ENCODE results near the gene PGS1. TPM values are rescaled to one million over a fixed set of nuclear protein-coding genes. Genes with fewer than 3 reads are reported as not detected.

The PGS1 gene
- total and polyA plus RNA-seq, 2 of the 8 experiments (the other 6 are each of a cell fraction or from before 2014, with no cell fraction given), result 46.7 to 60.0 TPM

DNA sequence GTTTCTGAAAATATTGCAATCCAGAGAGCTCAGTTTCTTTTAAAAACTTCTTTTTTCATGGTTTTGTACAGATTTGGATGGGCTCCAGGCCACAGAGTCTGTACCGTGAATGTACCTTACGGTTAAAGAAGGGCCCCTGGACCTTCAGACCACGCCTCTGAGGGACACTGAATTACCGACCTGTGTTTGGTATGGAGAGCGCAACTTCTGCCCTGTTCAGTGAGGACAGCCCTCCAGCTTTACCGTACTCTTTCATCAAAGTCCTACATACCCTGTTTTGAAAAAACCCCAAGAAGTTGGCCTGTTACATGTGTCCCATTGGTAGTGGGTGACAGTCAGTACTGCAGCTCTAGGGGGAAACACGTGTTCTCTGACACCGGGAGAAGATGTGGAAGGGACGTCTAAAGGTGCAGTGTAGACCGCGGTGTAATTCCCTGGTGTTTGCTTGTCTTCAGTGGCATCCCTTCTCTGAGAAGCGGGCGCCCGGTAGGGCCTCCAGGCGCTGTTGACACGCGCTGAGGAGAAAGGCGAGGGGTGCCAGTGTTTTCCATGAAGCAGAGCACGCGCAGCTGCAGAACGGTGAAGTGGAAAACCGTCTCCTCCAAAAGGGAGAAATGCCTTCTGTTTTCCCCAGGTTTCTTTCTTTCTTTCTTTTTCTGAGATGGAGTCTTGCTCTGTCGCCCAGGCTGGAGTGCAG lies 6.2 kb downstream of the PGS1 start:
- no peak for FAIRE-seq
- TF ChIP-seq BACH1 (IDR thresholded peaks at IDR 0.05; ENCODE audit: low read length), result no peak
- no peak for TF ChIP-seq EGR1 (IDR thresholded peaks at IDR 0.05; ENCODE audit: borderline replicate concordance, low read depth, low read length)
- TF ChIP-seq, protein P1, sequence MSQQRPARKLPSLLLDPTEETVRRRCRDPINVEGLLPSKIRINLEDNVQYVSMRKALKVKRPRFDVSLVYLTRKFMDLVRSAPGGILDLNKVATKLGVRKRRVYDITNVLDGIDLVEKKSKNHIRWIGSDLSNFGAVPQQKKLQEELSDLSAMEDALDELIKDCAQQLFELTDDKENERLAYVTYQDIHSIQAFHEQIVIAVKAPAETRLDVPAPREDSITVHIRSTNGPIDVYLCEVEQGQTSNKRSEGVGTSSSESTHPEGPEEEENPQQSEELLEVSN (IDR thresholded peaks at IDR 0.05), result no peak
- TF ChIP-seq EP300 (IDR thresholded peaks at IDR 0.05; ENCODE audit: borderline replicate concordance in 1 of 2, low read depth in 2 of 2, low read length in 2 of 2), result no peak
- TF ChIP-seq RFX5 (IDR thresholded peaks at IDR 0.05; ENCODE audit: borderline replicate concordance, low read depth, low read length), result no peak
- TF ChIP-seq TAF1 (IDR thresholded peaks at IDR 0.05; ENCODE audit: low read depth, low read length), result no peak
- no peak for TF ChIP-seq KDM5A (IDR thresholded peaks at IDR 0.05; ENCODE audit: low read length)
- TF ChIP-seq RBBP5 (IDR thresholded peaks at IDR 0.05; ENCODE audit: borderline replicate concordance, low read depth, low read length), result no peak
- TF ChIP-seq SP1 (IDR thresholded peaks at IDR 0.05; ENCODE audit: low read depth, low read length), result no peak
- no peak for TF ChIP-seq TEAD4 (IDR thresholded peaks at IDR 0.05; ENCODE audit: low read depth, low read length)
- TF ChIP-seq HDAC2 (IDR thresholded peaks at IDR 0.05; ENCODE audit: borderline replicate concordance in 1 of 2, low read depth in 2 of 2, low read length in 2 of 2), result no peak
- TF ChIP-seq FOSL1 (IDR thresholded peaks at IDR 0.05; ENCODE audit: insufficient read depth, low read depth, low read length), result no peak

More for the DNA sequence above, 6.2 kb downstream of the PGS1 start:
- no peak overlapping the region for H3K4ac ChIP-seq (replicated peaks; ENCODE audit: insufficient read length, low read depth, low read length)
- H2BK120ac ChIP-seq (replicated peaks; ENCODE audit: low read depth, low read length), result no peak overlapping the region
- H3K9me3 ChIP-seq (ENCODE audit: insufficient read depth in 2 of 2, low read depth in 1 of 2, low read length in 1 of 2), result no peaks in the 10 kb centered on the region
- H3K4me1 ChIP-seq (replicated peaks in 1 of 4; ENCODE audit: control insufficient read depth in 3 of 4, insufficient read depth in 4 of 4, low read length in 3 of 4), result peaks cover 9 to 23% (median 19%) of the 10 kb centered on the region in 4 experiments
- H3K56ac ChIP-seq (replicated peaks; ENCODE audit: insufficient read length, low read depth, low read length), result no peak overlapping the region
- no peak overlapping the region for H2BK15ac ChIP-seq (ENCODE audit: low read length)
- peaks cover 13 to 41% of the 10 kb centered on the region in 2 experiments for H4K20me1 ChIP-seq (replicated peaks in 1 of 2; ENCODE audit: control insufficient read depth in 1 of 2, insufficient read depth in 2 of 2, low read length in 2 of 2)
- ChIA-PET POLR2A (ENCODE audit: partially characterized antibody) (interaction anchor here (1.1 to 2.1 kb wide), 2 partner anchors 9 to 27 kb away, joined by 3 to 5 read pairs; no protein-coding TSS in a partner anchor), CTCF (ENCODE audit: partially characterized antibody) (interaction anchor here (0.6 to 1.0 kb wide), 2 partner anchors 28 to 1847 kb away, joined by 3 to 7 read pairs; no protein-coding TSS in a partner anchor)
- H4K91ac ChIP-seq (replicated peaks; ENCODE audit: insufficient read length, low read length), result no peak overlapping the region
- no peak overlapping the region for H3K4me2 ChIP-seq (ENCODE audit: insufficient read depth in 1 of 2, low read depth in 2 of 2, low read length in 2 of 2)
- H2BK12ac ChIP-seq (ENCODE audit: low read depth, low read length), result no peak overlapping the region
- H3K27me3 ChIP-seq (replicated peaks in 1 of 4; ENCODE audit: control insufficient read depth in 3 of 4, extremely low read depth in 1 of 4, insufficient read depth in 3 of 4, low read length in 3 of 4), result no peaks in the 10 kb centered on the region
- peaks cover 68 to 98% of the 10 kb centered on the region in 2 experiments for H3K79me2 ChIP-seq (ENCODE audit: control insufficient read depth in 1 of 2, insufficient read depth in 2 of 2, low read length in 2 of 2)
- no peak for DNase-seq (ENCODE audit: low read depth in 1 of 2, low spot score in 2 of 2)
- H2AK5ac ChIP-seq (ENCODE audit: low read depth, low read length), result no peak overlapping the region
- H4K5ac ChIP-seq (ENCODE audit: insufficient read length, low read depth, low read length), result no peak overlapping the region
- no peak overlapping the region for H3K18ac ChIP-seq (ENCODE audit: extremely low read depth, low read length)
- H4K8ac ChIP-seq (ENCODE audit: extremely low read depth, insufficient read depth, low read length), result no peak overlapping the region; the same call in 1 of the 2 replicates
- H3K14ac ChIP-seq (ENCODE audit: insufficient read length), result no peak overlapping the region
- no peak overlapping the region for H2BK5ac ChIP-seq (ENCODE audit: low read depth, low read length)
- H2BK20ac ChIP-seq (ENCODE audit: low read length), result no peak overlapping the region
- no peak overlapping the region for H2AFZ ChIP-seq (ENCODE audit: low read length)
- H3K79me1 ChIP-seq (ENCODE audit: low read depth, low read length), result peaks cover 16% of the 10 kb centered on the region
- H3K23me2 ChIP-seq (ENCODE audit: low read depth, low read length), result no peaks in the 10 kb centered on the region; the same call in 1 of the 2 replicates
- peaks cover 0 to 3% (median 0%) of the 10 kb centered on the region in 4 experiments; a peak in 1 of 8 replicates for H3K36me3 ChIP-seq (ENCODE audit: control insufficient read depth in 2 of 4, insufficient read depth in 4 of 4, low read length in 3 of 4)
- no peak overlapping the region for H3K9ac ChIP-seq (replicated peaks in 1 of 4; ENCODE audit: extremely low read depth in 1 of 4, low read depth in 3 of 4, low read length in 3 of 4)
- WGBS, 2 experiments (ENCODE audit: extremely low coverage in 1 of 2, insufficient coverage in 1 of 2, insufficient read length in 1 of 2, insufficient replicate concordance in 2 of 2, low coverage in 1 of 2, low lambda C conversion rate in 2 of 2, missing lambda C conversion rate in 1 of 2), result 92% methylated on average over 22 of the region's 23 CpGs; no CpG with 5 or more reads in 1 of the 2 experiments
- H3K23ac ChIP-seq (ENCODE audit: insufficient read length), result no peak overlapping the region
- H3K4me3 ChIP-seq (ENCODE audit: extremely low read depth in 1 of 4, insufficient read depth in 2 of 4, low read depth in 3 of 4, low read length in 4 of 4), result no peak overlapping the region
- H3K27ac ChIP-seq (ENCODE audit: low read depth, low read length), result no peak overlapping the region
